HEK293 (cell line): ENCODE results near the gene PTPRG.

ENCODE experiments used
- HOXC10 ChIP-seq: sonication (generic); formaldehyde crosslinking; IDR thresholded peaks from 2 replicates; pipeline ENCODE4 v1.8.1; 2023; ENCODE audit warnings: mild to moderate bottlenecking, missing genetic modification reagents
- KLF16 ChIP-seq: fragments of 450-650 bp; formaldehyde crosslinking; IDR thresholded peaks from 2 replicates; pipeline ENCODE4 v1.5.1; 2017; ENCODE audit warnings: missing biosample characterization, missing genetic modification characterization
- KLF7 ChIP-seq: fragments of 450-650 bp; formaldehyde crosslinking; IDR thresholded peaks from 2 replicates; pipeline ENCODE4 v1.5.1; 2016; ENCODE audit warnings: missing biosample characterization, missing genetic modification characterization, borderline replicate concordance
- KLF9 ChIP-seq: fragments of 450-650 bp; formaldehyde crosslinking; IDR thresholded peaks from 2 replicates; pipeline ENCODE4 v1.5.1; 2016; ENCODE audit warnings: missing biosample characterization, missing genetic modification characterization, low read depth
- SCRT1 ChIP-seq: fragments of 450-650 bp; formaldehyde crosslinking; IDR thresholded peaks from 2 replicates; pipeline ENCODE4 v1.5.1; 2016; ENCODE audit warnings: missing biosample characterization, missing genetic modification characterization, borderline replicate concordance
- SP7 ChIP-seq: fragments of 450-650 bp; formaldehyde crosslinking; IDR thresholded peaks from 2 replicates; pipeline ENCODE4 v1.5.1; 2016; ENCODE audit warnings: missing biosample characterization, missing genetic modification characterization
- ZBTB20 ChIP-seq: fragments of 450-650 bp; formaldehyde crosslinking; IDR thresholded peaks from 2 replicates; pipeline ENCODE4 v1.5.1; 2016; ENCODE audit warnings: missing biosample characterization, missing genetic modification characterization
- ZNF239 ChIP-seq: fragments of 450-650 bp; formaldehyde crosslinking; IDR thresholded peaks from 2 replicates; pipeline ENCODE4 v1.5.1; 2016; ENCODE audit warnings: missing biosample characterization, missing genetic modification characterization
- ZNF324 ChIP-seq: fragments of 450-650 bp; formaldehyde crosslinking; IDR thresholded peaks from 2 replicates; pipeline ENCODE4 v1.5.1; 2016; ENCODE audit warnings: missing biosample characterization, missing genetic modification characterization
- ZNF366 ChIP-seq: fragments of 450-650 bp; formaldehyde crosslinking; conservative IDR thresholded peaks from 2 replicates; pipeline ENCODE4 v1.5.1; 2016; ENCODE audit warnings: missing biosample characterization, missing genetic modification characterization
- ZNF423 ChIP-seq: fragments of 450-650 bp; formaldehyde crosslinking; IDR thresholded peaks from 2 replicates; pipeline ENCODE4 v1.5.1; 2016; ENCODE audit warnings: missing biosample characterization, missing genetic modification characterization
- ZNF596 ChIP-seq: fragments of 450-650 bp; IDR thresholded peaks from 2 replicates; pipeline ENCODE4 v1.5.0; 2018; ENCODE audit warnings: missing biosample characterization, mild to moderate bottlenecking, missing genetic modification characterization, moderate library complexity
- ZNF629 ChIP-seq: fragments of 450-650 bp; formaldehyde crosslinking; IDR thresholded peaks from 2 replicates; pipeline ENCODE4 v1.5.1; 2017; ENCODE audit warnings: missing biosample characterization, missing genetic modification characterization
- TF ChIP-seq, protein P1 (sequence below): fragments of 450-650 bp; formaldehyde crosslinking; IDR thresholded peaks from 2 replicates; pipeline ENCODE4 v1.5.1; 2017; ENCODE audit warnings: missing biosample characterization, missing genetic modification characterization
- TF ChIP-seq, protein P2 (sequence below): fragments of 450-650 bp; IDR thresholded peaks from 2 replicates; pipeline ENCODE4 v1.5.1; 2018; ENCODE audit warnings: missing biosample characterization, mild to moderate bottlenecking, missing genetic modification characterization
- TF ChIP-seq, protein P3 (sequence below): fragments of 450-650 bp; formaldehyde crosslinking; IDR thresholded peaks from 2 replicates; pipeline ENCODE4 v1.5.1; 2016; ENCODE audit warnings: missing biosample characterization, missing genetic modification characterization
- TF ChIP-seq, protein P4 (sequence below): fragments of 450-650 bp; formaldehyde crosslinking; optimal IDR thresholded peaks from 2 replicates; pipeline ENCODE3; 2016; ENCODE audit warnings: missing biosample characterization, mild to moderate bottlenecking, missing genetic modification characterization
- TF ChIP-seq, protein P5 (sequence below): fragments of 450-650 bp; formaldehyde crosslinking; IDR thresholded peaks from 2 replicates; pipeline ENCODE4 v1.5.1; 2016; ENCODE audit warnings: missing biosample characterization, missing genetic modification characterization
- TF ChIP-seq, protein P6 (sequence below): fragments of 450-650 bp; formaldehyde crosslinking; conservative IDR thresholded peaks from 2 replicates; pipeline ENCODE4 v1.5.1; 2016; ENCODE audit warnings: low read depth, missing biosample characterization, missing genetic modification characterization
- TF ChIP-seq, protein P7 (sequence below): fragments of 450-650 bp; formaldehyde crosslinking; conservative IDR thresholded peaks from 2 replicates; pipeline ENCODE4 v1.5.1; 2016; ENCODE audit warnings: low read depth, missing biosample characterization, missing genetic modification characterization

The PTPRG gene

DNA sequence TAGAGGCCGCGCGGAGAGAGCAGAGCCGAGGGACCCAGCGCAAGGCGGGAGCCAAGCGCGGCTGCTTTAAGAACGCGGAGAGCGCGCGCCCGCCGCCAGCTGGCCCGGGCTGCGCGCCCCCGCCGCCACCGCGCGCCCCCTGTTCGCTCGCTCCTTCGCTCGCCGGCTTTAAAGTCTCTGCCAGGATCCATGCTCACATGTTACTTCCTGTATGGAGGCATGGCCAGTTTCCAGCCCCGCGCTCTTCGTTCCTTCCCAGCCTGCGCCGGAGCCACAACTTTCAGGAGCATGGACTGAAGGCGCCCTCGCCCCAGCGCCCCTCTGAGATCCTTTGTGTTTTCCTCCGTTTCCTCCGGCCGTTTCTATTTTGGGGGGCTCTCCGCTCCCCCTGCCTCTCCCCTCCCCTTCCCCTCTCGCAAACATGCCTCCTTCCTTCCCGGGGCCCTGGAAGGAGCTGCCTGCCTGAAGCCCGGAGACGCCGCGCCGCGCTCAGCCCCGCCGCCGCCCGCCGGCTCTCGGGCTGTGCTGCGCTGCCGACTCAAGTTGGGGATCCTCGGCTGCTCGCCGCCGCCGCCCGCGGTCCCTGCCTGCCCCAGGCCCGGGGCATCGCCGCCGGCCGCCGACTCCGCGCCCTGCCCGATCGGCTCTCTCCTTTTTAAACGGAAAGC is at the start of gene PTPRG (continued):
- TF ChIP-seq, protein P1, sequence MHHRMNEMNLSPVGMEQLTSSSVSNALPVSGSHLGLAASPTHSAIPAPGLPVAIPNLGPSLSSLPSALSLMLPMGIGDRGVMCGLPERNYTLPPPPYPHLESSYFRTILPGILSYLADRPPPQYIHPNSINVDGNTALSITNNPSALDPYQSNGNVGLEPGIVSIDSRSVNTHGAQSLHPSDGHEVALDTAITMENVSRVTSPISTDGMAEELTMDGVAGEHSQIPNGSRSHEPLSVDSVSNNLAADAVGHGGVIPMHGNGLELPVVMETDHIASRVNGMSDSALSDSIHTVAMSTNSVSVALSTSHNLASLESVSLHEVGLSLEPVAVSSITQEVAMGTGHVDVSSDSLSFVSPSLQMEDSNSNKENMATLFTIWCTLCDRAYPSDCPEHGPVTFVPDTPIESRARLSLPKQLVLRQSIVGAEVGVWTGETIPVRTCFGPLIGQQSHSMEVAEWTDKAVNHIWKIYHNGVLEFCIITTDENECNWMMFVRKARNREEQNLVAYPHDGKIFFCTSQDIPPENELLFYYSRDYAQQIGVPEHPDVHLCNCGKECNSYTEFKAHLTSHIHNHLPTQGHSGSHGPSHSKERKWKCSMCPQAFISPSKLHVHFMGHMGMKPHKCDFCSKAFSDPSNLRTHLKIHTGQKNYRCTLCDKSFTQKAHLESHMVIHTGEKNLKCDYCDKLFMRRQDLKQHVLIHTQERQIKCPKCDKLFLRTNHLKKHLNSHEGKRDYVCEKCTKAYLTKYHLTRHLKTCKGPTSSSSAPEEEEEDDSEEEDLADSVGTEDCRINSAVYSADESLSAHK (tag by site-specific recombination), result peak; percentile 64
- TF ChIP-seq KLF7 (no peak), ZNF629 (tag by site-specific recombination) (peak; percentile 58), HOXC10 (CRISPR knock-in tag) (no peak), ZNF324 (0 out of 2 replicates have a peak, but pooled peaks have one; percentile 34), ZNF366 (tag by site-specific recombination) (peak; percentile 84), KLF16 (tag by site-specific recombination) (no peak), ZNF596 (tag by site-specific recombination) (peak; percentile 66), ZNF239 (tag by site-specific recombination) (no peak), ZBTB20 (tag by site-specific recombination) (peak; percentile 100), SCRT1 (tag by site-specific recombination) (no peak), ZNF423 (0 out of 2 replicates have a peak, but pooled peaks have one; percentile 12), SP7 (peak; percentile 13; the same call in 1 of the 2 replicates), KLF9 (tag by site-specific recombination) (peak; percentile 37; the same call in 1 of the 2 replicates)
- TF ChIP-seq, protein P2, sequence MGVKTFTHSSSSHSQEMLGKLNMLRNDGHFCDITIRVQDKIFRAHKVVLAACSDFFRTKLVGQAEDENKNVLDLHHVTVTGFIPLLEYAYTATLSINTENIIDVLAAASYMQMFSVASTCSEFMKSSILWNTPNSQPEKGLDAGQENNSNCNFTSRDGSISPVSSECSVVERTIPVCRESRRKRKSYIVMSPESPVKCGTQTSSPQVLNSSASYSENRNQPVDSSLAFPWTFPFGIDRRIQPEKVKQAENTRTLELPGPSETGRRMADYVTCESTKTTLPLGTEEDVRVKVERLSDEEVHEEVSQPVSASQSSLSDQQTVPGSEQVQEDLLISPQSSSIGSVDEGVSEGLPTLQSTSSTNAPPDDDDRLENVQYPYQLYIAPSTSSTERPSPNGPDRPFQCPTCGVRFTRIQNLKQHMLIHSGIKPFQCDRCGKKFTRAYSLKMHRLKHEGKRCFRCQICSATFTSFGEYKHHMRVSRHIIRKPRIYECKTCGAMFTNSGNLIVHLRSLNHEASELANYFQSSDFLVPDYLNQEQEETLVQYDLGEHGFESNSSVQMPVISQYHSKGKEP (tag by site-specific recombination), result peak; percentile 34; the same call in 1 of the 2 replicates
- TF ChIP-seq, protein P3, sequence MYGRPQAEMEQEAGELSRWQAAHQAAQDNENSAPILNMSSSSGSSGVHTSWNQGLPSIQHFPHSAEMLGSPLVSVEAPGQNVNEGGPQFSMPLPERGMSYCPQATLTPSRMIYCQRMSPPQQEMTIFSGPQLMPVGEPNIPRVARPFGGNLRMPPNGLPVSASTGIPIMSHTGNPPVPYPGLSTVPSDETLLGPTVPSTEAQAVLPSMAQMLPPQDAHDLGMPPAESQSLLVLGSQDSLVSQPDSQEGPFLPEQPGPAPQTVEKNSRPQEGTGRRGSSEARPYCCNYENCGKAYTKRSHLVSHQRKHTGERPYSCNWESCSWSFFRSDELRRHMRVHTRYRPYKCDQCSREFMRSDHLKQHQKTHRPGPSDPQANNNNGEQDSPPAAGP, result peak; percentile 56; the same call in 1 of the 2 replicates
- TF ChIP-seq, protein P4, sequence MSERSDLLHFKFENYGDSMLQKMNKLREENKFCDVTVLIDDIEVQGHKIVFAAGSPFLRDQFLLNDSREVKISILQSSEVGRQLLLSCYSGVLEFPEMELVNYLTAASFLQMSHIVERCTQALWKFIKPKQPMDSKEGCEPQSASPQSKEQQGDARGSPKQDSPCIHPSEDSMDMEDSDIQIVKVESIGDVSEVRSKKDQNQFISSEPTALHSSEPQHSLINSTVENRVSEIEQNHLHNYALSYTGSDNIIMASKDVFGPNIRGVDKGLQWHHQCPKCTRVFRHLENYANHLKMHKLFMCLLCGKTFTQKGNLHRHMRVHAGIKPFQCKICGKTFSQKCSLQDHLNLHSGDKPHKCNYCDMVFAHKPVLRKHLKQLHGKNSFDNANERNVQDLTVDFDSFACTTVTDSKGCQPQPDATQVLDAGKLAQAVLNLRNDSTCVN (tag by site-specific recombination), result peak; percentile 79
- TF ChIP-seq, protein P5, sequence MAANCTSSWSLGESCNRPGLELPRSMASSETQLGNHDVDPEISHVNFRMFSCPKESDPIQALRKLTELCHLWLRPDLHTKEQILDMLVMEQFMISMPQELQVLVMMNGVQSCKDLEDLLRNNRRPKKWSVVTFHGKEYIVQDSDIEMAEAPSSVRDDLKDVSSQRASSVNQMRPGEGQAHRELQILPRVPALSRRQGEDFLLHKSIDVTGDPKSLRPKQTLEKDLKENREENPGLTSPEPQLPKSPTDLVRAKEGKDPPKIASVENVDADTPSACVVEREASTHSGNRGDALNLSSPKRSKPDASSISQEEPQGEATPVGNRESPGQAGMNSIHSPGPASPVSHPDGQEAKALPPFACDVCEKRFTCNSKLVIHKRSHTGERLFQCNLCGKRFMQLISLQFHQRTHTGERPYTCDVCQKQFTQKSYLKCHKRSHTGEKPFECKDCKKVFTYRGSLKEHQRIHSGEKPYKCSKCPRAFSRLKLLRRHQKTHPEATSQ (tag by site-specific recombination), result no peak; the same call in 1 of the 2 replicates
- TF ChIP-seq, protein P6, sequence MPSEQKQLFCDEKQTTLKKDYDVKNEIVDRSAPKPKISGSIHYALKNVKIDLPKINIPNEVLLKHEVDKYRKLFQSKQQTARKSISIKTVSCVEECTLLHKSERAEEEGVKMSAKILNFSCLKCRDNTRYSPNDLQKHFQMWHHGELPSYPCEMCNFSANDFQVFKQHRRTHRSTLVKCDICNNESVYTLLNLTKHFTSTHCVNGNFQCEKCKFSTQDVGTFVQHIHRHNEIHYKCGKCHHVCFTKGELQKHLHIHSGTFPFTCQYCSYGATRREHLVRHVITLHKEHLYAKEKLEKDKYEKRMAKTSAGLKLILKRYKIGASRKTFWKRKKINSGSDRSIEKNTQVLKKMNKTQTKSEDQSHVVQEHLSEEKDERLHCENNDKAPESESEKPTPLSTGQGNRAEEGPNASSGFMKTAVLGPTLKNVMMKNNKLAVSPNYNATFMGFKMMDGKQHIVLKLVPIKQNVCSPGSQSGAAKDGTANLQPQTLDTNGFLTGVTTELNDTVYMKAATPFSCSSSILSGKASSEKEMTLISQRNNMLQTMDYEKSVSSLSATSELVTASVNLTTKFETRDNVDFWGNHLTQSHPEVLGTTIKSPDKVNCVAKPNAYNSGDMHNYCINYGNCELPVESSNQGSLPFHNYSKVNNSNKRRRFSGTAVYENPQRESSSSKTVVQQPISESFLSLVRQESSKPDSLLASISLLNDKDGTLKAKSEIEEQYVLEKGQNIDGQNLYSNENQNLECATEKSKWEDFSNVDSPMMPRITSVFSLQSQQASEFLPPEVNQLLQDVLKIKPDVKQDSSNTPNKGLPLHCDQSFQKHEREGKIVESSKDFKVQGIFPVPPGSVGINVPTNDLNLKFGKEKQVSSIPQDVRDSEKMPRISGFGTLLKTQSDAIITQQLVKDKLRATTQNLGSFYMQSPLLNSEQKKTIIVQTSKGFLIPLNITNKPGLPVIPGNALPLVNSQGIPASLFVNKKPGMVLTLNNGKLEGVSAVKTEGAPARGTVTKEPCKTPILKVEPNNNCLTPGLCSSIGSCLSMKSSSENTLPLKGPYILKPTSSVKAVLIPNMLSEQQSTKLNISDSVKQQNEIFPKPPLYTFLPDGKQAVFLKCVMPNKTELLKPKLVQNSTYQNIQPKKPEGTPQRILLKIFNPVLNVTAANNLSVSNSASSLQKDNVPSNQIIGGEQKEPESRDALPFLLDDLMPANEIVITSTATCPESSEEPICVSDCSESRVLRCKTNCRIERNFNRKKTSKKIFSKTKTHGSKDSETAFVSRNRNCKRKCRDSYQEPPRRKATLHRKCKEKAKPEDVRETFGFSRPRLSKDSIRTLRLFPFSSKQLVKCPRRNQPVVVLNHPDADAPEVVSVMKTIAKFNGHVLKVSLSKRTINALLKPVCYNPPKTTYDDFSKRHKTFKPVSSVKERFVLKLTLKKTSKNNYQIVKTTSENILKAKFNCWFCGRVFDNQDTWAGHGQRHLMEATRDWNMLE (tag by site-specific recombination), result no peak
- TF ChIP-seq, protein P7, sequence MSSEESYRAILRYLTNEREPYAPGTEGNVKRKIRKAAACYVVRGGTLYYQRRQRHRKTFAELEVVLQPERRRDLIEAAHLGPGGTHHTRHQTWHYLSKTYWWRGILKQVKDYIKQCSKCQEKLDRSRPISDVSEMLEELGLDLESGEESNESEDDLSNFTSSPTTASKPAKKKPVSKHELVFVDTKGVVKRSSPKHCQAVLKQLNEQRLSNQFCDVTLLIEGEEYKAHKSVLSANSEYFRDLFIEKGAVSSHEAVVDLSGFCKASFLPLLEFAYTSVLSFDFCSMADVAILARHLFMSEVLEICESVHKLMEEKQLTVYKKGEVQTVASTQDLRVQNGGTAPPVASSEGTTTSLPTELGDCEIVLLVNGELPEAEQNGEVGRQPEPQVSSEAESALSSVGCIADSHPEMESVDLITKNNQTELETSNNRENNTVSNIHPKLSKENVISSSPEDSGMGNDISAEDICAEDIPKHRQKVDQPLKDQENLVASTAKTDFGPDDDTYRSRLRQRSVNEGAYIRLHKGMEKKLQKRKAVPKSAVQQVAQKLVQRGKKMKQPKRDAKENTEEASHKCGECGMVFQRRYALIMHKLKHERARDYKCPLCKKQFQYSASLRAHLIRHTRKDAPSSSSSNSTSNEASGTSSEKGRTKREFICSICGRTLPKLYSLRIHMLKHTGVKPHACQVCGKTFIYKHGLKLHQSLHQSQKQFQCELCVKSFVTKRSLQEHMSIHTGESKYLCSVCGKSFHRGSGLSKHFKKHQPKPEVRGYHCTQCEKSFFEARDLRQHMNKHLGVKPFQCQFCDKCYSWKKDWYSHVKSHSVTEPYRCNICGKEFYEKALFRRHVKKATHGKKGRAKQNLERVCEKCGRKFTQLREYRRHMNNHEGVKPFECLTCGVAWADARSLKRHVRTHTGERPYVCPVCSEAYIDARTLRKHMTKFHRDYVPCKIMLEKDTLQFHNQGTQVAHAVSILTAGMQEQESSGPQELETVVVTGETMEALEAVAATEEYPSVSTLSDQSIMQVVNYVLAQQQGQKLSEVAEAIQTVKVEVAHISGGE (tag by site-specific recombination), result peak; percentile 39
